Keratinocyte (primary cell): ENCODE data around the gene TSPEAR.

Experiments
- CTCF ChIP-seq, 3 experiments: IDR thresholded peaks in 1 of 3; conservative IDR thresholded peaks in 1 of 3; optimal IDR thresholded peaks in 1 of 3; 2 replicates in 2 of 3; 3 replicates in 1 of 3; pipeline versions ENCODE3 to v1.5.1; 2011; ENCODE audit warnings: low read length in 3 of 3, mild to moderate bottlenecking in 3 of 3, moderate library complexity in 2 of 3, control low read depth in 1 of 3, inconsistent platforms in 1 of 3; ENCODE audit not compliant: insufficient read depth in 2 of 3; ENCODE audit errors: extremely low read depth in 1 of 3
- EZH2 ChIP-seq: IDR thresholded peaks from one replicate; pipeline ENCODE4 v1.6.1; 2012; ENCODE audit warnings: inconsistent platforms, mild to moderate bottlenecking, low read length, moderate library complexity

GRCh38 chr21:44644878-44645277 is 66.5 kb downstream of the TSPEAR start:
- TF ChIP-seq EZH2 (no peak), CTCF (optimal IDR thresholded peaks at IDR 0.05 in 1 of 3, IDR thresholded peaks at IDR 0.05 in 1 of 3, conservative IDR thresholded peaks at IDR 0.05 in 1 of 3; ENCODE audit: extremely low read depth in 1 of 3, insufficient read depth in 2 of 3, low read length in 3 of 3) (no peak)
